Testis (tissue), 3 donors: Measurements from ENCODE around the gene GABBR2. TPM values are rescaled to one million over a fixed set of nuclear protein-coding genes. Genes with fewer than 3 reads are reported as not detected.

Experiments used
- DNase-seq: peaks from one replicate; pipeline ENCODE4 v3.0.0-alpha.2; 2019
- H3K27ac ChIP-seq, 2 donors: fragments of 200-600 bp; sonication (generic); one replicate each; pipeline ENCODE4 v1.5.1; 2019
- H3K27me3 ChIP-seq: fragments of 200-600 bp; sonication (generic); one replicate; pipeline ENCODE4 v1.5.1; 2019
- H3K36me3 ChIP-seq: fragments of 200-600 bp; sonication (generic); one replicate; pipeline ENCODE4 v1.5.1; 2017; ENCODE audit warnings: low read depth; ENCODE audit errors: missing control alignments
- H3K4me1 ChIP-seq: fragments of 200-600 bp; sonication (generic); one replicate; pipeline ENCODE4 v1.5.1; 2019
- H3K4me3 ChIP-seq, 2 donors: fragments of 200-600 bp; sonication (generic); one replicate each; pipeline ENCODE4 v1.5.1; 2017 to 2019
- H3K9me3 ChIP-seq: fragments of 200-600 bp; sonication (generic); one replicate; pipeline ENCODE4 v1.5.1; 2017
- CTCF ChIP-seq, 3 experiments: fragments of 450-650 bp in 2 of 3; fragments of 200-600 bp in 1 of 3; sonication (generic) in 1 of 3; IDR thresholded peaks; one replicate each; pipeline ENCODE4 v1.5.1; 2016 to 2019; ENCODE audit warnings: antibody characterized with exemption in 3 of 3, mild to moderate bottlenecking in 2 of 3, moderate library complexity in 1 of 3
- POLR2A ChIP-seq: fragments of 450-650 bp; IDR thresholded peaks from one replicate; pipeline ENCODE4 v1.6.1; 2017; ENCODE audit warnings: antibody characterized with exemption, mild to moderate bottlenecking, moderate library complexity
- WGBS, 2 donors: methylation state at CpG; one replicate each; pipeline ENCODE4 v1.1.5; 2018; 5-methylcytosine and 5-hydroxymethylcytosine counted together
- intact Hi-C: fragments of 100-400 bp; cut with DNase I; formaldehyde crosslinking; loops from one replicate; pipeline ENCODE4 v1.15.1; 2023; ENCODE audit warnings: low total_unique reads
- polyA plus RNA-seq: library from polyadenylated mRNA; stranded (reverse); fragments of 350-450 nt; fragmentation: Illumina TruSeq; extraction: RNeasy Lipid Tissue Mini Kit (QIAGEN cat#74804); gene quantifications from one replicate; pipeline ENCODE4 v1.2.3, GENCODE V29; 2014; ENCODE audit warnings: low read depth, low replicate concordance; ENCODE audit not compliant: insufficient read depth
- total RNA-seq, 2 donors: library from RNA; depleted of rRNA; stranded (reverse); fragments of >200 nt; gene quantifications; one replicate each; pipeline ENCODE4 v1.2.3, GENCODE V29; 2016

The GABBR2 gene
- total and polyA plus RNA-seq, 3 donors from 2014 or later: 3.0 to 8.1 (median 6.9) TPM

- no peaks in the 10 kb centered on the region for H3K9me3 ChIP-seq
- TF ChIP-seq CTCF (IDR thresholded peaks at IDR 0.05): no peak
- TF ChIP-seq POLR2A: no peak
- H3K4me1 ChIP-seq: no peaks in the 10 kb centered on the region
- intact Hi-C loops: no loop called here
- WGBS, 2 donors: 67 to 78% methylated on average over 4 of the region's 4 CpGs
- DNase-seq: no peak
- no peaks in the 10 kb centered on the region for H3K36me3 ChIP-seq
- H3K27me3 ChIP-seq: no peaks in the 10 kb centered on the region
- no peak overlapping the region for H3K27ac ChIP-seq
- no peak overlapping the region for H3K4me3 ChIP-seq
These were observed 325.0 kb downstream of the GABBR2 start for GRCh38 chr9:98383758-98384157.

- Histone ChIP-seq H3K27ac (no peak overlapping the region), H3K4me3 (no peak overlapping the region), H3K27me3 (no peaks in the 10 kb centered on the region), H3K4me1 (no peaks in the 10 kb centered on the region), H3K9me3 (no peaks in the 10 kb centered on the region), H3K36me3 (no peaks in the 10 kb centered on the region)
- no peak for DNase-seq
- TF ChIP-seq CTCF (IDR thresholded peaks at IDR 0.05) (no peak), POLR2A (no peak)
- intact Hi-C loops: no loop called here
- 82 to 83% methylated on average over 10 to 12 of the region's 12 CpGs for WGBS, 2 donors
These were observed 327.2 kb downstream of the GABBR2 start for GRCh38 chr9:98381311-98382103.

GRCh38 chr9:98380065-98380681 lies 328.6 kb downstream of the GABBR2 start:
- WGBS, 2 donors: 39 to 51% methylated on average over 15 to 19 of the region's 19 CpGs
- Histone ChIP-seq H3K27me3 (no peaks in the 10 kb centered on the region), H3K4me3 (no peak overlapping the region), H3K4me1 (no peaks in the 10 kb centered on the region), H3K36me3 (no peaks in the 10 kb centered on the region), H3K27ac (no peak overlapping the region), H3K9me3 (no peaks in the 10 kb centered on the region)
- intact Hi-C loops: no loop called here
- peak; percentile 20 for DNase-seq
- no peak for TF ChIP-seq POLR2A
- TF ChIP-seq CTCF (IDR thresholded peaks at IDR 0.05): no peak

GRCh38 chr9:98379572-98379971 lies 329.2 kb downstream of the GABBR2 start:
- H3K4me1 ChIP-seq: no peaks in the 10 kb centered on the region
- H3K27ac ChIP-seq: no peak overlapping the region
- 79 to 82% methylated on average over 1 of the region's 1 CpG for WGBS, 2 donors
- H3K27me3 ChIP-seq: no peaks in the 10 kb centered on the region
- intact Hi-C loops: no loop called here
- no peaks in the 10 kb centered on the region for H3K36me3 ChIP-seq
- no peak for TF ChIP-seq POLR2A
- TF ChIP-seq CTCF (IDR thresholded peaks at IDR 0.05): no peak
- no peak overlapping the region for H3K4me3 ChIP-seq
- no peak for DNase-seq
- no peaks in the 10 kb centered on the region for H3K9me3 ChIP-seq
